SH-SY5Y (cell line): Measurements from ENCODE around the gene WNT7A.

Source experiments
- GATA2 ChIP-seq: IDR thresholded peaks from 2 replicates; pipeline ENCODE4 v1.6.1; 2011; ENCODE audit warnings: mild to moderate bottlenecking, low read depth, low read length
- GATA3 ChIP-seq: IDR thresholded peaks from 2 replicates; pipeline ENCODE4 v1.6.1; 2011; ENCODE audit warnings: low read depth, mild to moderate bottlenecking, low read length, moderate library complexity

WNT7A gene

GRCh38 chr3:13890377-13891016 lies 10.6 kb upstream of the WNT7A start:
- no peak for TF ChIP-seq GATA2
- no peak for TF ChIP-seq GATA3

DNA sequence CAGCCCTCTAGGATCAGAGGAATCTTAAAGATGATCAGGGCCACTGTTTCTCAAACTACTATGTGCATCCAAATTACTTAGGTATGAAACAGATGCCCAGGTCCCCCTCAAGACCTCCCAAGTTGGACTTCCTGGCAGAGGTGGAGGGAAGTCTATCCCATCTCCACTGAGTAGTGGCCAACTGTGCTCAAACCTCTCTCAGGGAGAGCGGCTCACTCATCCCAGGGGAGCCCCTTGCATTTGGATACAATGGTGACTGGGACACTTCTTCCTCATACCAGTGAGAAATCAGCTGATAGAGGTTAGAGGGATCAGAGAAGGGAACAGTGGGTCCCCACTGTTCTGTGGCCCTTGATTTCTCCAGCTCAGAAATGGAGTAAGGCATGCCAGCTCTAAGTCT lies 8.7 kb upstream of the WNT7A start:
- TF ChIP-seq GATA3 (no peak), GATA2 (no peak)

DNA sequence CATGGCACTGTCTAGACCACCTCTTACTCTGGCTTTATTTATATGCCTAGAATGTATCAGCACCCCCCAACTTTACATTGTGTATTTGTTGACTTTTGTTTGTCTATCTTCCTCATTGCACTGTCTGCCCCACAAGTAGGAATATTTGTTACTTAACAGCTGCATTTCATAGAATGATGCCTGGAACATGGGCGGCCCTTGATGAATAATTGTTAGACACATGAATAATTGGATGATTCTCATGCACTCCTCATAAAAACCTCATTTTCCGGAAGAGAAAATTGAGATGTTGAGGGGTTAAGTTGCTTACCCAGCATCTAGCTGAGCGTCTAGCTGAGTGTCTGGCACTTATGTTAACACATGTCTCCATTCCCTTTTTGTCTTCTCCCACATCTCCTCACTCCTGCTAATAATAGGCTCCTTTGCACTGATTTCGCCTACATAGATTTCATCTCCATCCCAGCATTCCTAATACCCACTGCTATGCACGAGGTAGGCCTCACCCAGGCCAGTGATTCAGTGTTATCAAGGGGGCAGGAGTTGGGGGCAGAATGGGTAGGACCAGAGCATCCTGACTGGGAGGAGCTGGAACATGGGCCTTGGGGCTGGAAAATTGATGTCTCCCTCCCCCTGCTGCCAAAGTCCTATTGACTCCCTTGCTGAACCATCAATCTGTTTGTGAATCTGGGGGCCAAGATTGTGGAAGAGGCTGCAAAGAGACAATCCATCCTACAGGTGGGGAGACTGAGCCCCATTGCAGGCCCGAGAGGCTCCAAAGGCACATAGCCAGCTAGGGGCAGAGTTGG lies 7.8 kb upstream of the WNT7A start:
- TF ChIP-seq GATA2: no peak
- no peak for TF ChIP-seq GATA3

DNA sequence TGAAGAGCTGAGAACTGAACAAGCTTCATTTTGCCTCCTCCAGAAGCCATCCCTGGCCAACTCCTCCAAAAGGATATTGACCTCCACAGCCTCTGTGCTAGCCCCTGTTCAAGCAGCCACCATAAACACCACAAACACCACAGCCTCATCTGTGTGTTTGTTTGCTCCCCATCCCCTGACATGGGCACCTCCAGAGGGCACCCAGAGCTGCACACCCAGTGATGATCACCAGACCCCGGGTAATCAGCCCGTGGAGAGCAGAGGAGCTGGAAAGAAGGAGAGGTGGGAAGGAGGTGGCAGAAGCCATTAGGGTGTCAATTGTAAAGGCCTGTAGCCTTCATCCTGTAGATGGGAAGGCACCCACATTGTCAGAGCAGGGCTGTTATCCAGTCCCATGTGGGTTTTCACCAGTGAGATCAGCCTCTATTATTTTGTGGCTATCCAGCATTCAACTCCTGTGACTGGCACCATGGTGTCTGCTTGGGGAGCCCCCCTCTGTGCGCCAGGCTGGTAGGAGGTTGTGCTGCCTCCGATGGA lies 6.8 kb upstream of the WNT7A start:
- TF ChIP-seq GATA2 (no peak), GATA3 (no peak)

GRCh38 chr3:13885704-13886010 lies 5.8 kb upstream of the WNT7A start:
- no peak for TF ChIP-seq GATA2
- no peak for TF ChIP-seq GATA3

GRCh38 chr3:13884851-13885703 lies 5.2 kb upstream of the WNT7A start:
- no peak for TF ChIP-seq GATA3
- TF ChIP-seq GATA2: no peak

GRCh38 chr3:13883681-13884080 lies 3.8 kb upstream of the WNT7A start:
- TF ChIP-seq GATA2 (no peak), GATA3 (no peak)

- TF ChIP-seq GATA3 (no peak), GATA2 (no peak)
These were observed 3.0 kb upstream of the WNT7A start for GRCh38 chr3:13882876-13883275.

DNA sequence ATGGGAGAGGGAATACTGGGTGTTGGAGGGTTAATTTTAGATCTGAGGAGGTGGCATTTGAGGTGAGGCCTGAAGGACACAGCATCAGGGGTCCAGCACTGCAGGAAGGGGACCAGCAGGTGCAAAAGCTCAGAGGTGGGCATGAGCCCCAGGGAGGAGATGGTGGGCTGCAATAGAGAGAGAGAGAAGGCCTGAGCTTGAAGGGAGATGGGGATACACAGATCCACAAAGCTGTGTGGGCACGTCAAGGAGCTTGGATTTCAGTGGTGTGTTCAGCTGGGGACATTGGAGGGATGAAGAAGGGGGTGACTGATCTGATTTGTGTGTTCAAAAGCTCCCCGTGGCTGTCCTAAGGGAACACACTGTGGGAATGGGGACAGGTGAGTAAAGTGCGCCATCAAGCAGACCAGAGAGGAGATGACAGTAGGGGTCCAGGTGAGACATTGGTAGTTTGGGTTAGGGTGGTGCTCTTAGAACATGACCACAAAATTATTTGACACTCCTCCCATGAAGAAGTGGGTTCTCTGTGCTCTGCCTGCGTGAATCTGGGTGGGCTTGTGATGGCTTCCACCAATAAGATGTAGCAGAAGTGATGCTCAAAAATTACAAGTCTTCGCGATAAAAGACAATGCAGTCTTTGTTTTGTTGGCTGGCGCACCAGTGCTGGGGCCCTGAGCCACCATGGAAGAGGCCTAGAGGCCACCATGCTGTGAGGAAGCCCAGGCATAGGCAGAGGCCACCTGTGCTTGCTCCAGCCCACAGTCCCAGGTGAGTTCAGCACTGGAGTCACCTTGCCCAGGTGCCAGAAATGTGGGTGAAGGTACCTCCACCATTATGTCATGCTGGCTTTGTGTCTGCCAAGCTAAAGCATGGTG lies 1.9 kb upstream of the WNT7A start:
- no peak for TF ChIP-seq GATA2
- no peak for TF ChIP-seq GATA3

GRCh38 chr3:13880811-13881156 lies 913 bp upstream of the WNT7A start:
- TF ChIP-seq GATA2 (no peak), GATA3 (no peak)

GRCh38 chr3:13879102-13879945 lies 547 bp downstream of the WNT7A start:
- TF ChIP-seq GATA3 (no peak), GATA2 (no peak)

DNA sequence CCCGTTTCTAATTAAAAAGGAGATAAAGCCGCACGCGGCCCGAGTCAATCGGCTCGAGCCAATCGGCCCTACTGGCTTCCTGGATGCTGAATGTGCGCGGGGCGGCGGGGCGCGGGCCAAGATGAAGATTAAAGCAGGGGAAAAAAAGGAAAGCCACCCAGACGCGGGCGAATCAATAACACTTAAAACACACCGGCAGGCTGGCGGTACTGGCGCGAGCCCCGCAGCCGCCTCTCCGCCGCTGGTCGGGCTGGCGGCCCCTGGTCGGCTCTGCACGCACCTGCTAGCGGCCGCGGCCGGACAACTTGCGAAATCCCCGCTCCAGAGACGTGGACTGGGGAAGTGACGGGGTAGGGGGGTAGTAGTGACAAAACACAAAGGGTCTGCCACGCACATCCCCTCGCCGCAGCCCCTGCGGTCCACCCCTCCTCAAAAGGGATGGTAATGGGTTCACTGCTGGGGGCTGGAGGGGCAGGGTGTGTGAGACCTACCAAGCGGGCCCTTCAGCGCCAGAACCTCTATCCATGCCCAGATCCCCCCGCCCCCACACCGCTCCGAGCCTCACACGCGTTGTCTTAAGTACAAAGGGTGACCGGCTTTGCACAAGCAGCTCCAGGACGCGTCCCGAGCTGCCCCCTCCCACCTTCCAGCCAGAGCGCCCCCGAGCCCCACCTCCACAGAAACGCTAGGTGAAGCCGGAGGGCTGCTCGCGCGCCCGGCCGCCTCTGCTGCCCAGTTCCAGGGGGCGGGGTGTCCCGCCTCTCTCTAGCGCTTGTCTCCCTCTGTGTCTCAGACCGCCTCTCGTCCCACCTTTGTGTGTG lies 1.4 kb downstream of the WNT7A start:
- TF ChIP-seq GATA3 (no peak), GATA2 (no peak)
